Measurements from ENCODE around the gene ANO1.

DNA sequence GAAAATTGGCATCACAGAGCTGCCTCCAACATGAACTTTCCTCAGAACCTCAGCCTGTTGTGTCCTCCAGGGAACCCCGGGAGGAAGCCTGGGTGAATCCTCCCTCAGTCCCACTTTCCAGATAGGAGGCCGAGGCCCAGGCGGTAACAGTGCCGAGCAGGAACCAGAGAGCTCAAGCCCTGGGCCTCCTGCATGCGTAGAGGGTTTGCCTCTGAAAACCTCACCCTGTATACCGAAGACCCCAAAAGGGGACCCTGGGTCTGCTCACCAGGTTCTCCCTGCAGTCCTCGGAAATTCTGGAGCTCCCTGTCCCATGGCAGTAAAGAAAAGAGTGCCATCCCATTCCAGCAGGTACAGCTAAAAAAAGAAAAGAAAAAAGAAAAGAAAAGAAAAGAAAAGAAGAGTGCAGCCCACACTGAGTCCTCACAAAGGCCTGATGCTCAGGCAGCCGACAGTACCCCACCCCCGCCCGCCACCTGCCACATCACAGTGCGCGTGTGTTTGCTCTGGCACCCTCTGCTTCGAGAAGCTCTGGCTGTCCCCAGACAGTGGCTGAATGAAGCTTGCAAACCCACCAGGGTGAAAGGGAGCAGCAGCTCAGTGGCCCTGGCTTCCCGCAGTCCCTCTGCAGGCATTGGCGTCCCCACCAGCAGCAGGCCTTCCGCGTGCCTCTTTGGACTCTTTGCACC is 96.6 kb downstream of the ANO1 start:
- TF ChIP-seq, protein P1, sequence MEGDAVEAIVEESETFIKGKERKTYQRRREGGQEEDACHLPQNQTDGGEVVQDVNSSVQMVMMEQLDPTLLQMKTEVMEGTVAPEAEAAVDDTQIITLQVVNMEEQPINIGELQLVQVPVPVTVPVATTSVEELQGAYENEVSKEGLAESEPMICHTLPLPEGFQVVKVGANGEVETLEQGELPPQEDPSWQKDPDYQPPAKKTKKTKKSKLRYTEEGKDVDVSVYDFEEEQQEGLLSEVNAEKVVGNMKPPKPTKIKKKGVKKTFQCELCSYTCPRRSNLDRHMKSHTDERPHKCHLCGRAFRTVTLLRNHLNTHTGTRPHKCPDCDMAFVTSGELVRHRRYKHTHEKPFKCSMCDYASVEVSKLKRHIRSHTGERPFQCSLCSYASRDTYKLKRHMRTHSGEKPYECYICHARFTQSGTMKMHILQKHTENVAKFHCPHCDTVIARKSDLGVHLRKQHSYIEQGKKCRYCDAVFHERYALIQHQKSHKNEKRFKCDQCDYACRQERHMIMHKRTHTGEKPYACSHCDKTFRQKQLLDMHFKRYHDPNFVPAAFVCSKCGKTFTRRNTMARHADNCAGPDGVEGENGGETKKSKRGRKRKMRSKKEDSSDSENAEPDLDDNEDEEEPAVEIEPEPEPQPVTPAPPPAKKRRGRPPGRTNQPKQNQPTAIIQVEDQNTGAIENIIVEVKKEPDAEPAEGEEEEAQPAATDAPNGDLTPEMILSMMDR (IDR thresholded peaks at IDR 0.05; ENCODE audit: low read depth, low read length): no peak
- TF ChIP-seq EZH2phosphoT487 (IDR thresholded peaks at IDR 0.05; ENCODE audit: low read depth): no peak

All from OCI-LY3 (cell line).